ENCODE data around the gene LIPC. TPM values are rescaled to one million over a fixed set of nuclear protein-coding genes. Genes with fewer than 3 reads are reported as not detected.

Gene LIPC
- total and polyA plus RNA-seq, 2 of the 4 experiments (the other 2 are of a cell fraction): 0.07 TPM; not detected in 1

- whole genome bisulfite sequencing, 2 experiments (ENCODE audit: extremely low coverage in 2 of 2, insufficient read length in 1 of 2): no CpG with 5 or more reads among the region's 5 CpGs
- Histone ChIP-seq H4K5ac (ENCODE audit: low read depth, low read length) (no peak overlapping the region), H4K20me1 (ENCODE audit: insufficient read depth, low read length) (no peaks in the 10 kb centered on the region), H3K4me3 (ENCODE audit: insufficient read depth, low read depth, low read length) (no peak overlapping the region), H3K4me2 (ENCODE audit: low read depth, low read length) (no peak overlapping the region), H2BK120ac (ENCODE audit: low read depth, low read length) (0 out of 2 replicates have a peak overlapping the region, but pooled peaks have one; percentile 16), H3K4ac (ENCODE audit: low read depth, low read length) (no peak overlapping the region), H2BK5ac (ENCODE audit: low read depth, low read length, poor library complexity, severe bottlenecking) (no peak overlapping the region), H3K9ac (ENCODE audit: low read depth, low read length) (no peak overlapping the region), H3K9me3 (ENCODE audit: control insufficient read depth, insufficient read depth, low read length) (no peaks in the 10 kb centered on the region), H2AK5ac (ENCODE audit: low read depth, low read length) (no peak overlapping the region), H2AK9ac (replicated peaks; ENCODE audit: low read depth, low read length, poor library complexity) (no peak overlapping the region), H3K9me1 (ENCODE audit: insufficient read depth, low read length) (peaks cover 18% of the 10 kb centered on the region), H4K91ac (ENCODE audit: insufficient read depth, low read depth, low read length) (no peak overlapping the region), H3K79me1 (ENCODE audit: low read depth in 1 of 2, low read length in 2 of 2) (no peaks in the 10 kb centered on the region), H3K23ac (ENCODE audit: low read depth, low read length) (no peak overlapping the region), H2BK15ac (ENCODE audit: low read depth, low read length) (peak overlapping the region; percentile 48; the same call in 1 of the 3 replicates), H3K4me1 (ENCODE audit: control insufficient read depth, insufficient read depth, low read length) (peaks cover 8% of the 10 kb centered on the region), H3K27me3 (ENCODE audit: control insufficient read depth, insufficient read depth, low read length) (no peaks in the 10 kb centered on the region), H3K18ac (ENCODE audit: low read depth, low read length) (no peak overlapping the region), H3K36me3 (ENCODE audit: control insufficient read depth, insufficient read depth, low read length) (no peaks in the 10 kb centered on the region), H3K56ac (ENCODE audit: extremely low read depth, insufficient read depth, low read length) (no peak overlapping the region), H2AFZ (replicated peaks; ENCODE audit: low read length, poor library complexity) (no peak overlapping the region), H4K8ac (ENCODE audit: low read depth in 2 of 2, low read length in 2 of 2) (no peak overlapping the region), H3K27ac (ENCODE audit: insufficient read depth, low read length) (no peak overlapping the region), H3K14ac (replicated peaks; ENCODE audit: low read depth, low read length) (0 out of 2 replicates have a peak overlapping the region, but pooled peaks have one; percentile 14), H2BK20ac (ENCODE audit: low read depth, low read length) (no peak overlapping the region)
- ATAC-seq (ENCODE audit: low read depth) (no peak), DNase-seq (no peak)
- ChIA-PET CTCF (no interaction called here), POLR2A (ENCODE audit: unreplicated experiment) (no interaction called here)
- BruUV-seq (replicated peaks): no TSS peak
- dilution Hi-C loops (cut with HindIII; ENCODE audit: low sequenced_read_pairs, unreplicated experiment): no loop called here
- in situ Hi-C loops (cut with MboI; ENCODE audit: low sequenced_read_pairs): no loop called here
- intact Hi-C loops (cut with micrococcal nuclease): no loop called here
- TF ChIP-seq ELK1 (IDR thresholded peaks at IDR 0.05; ENCODE audit: borderline replicate concordance, low read depth, low read length): no peak
- TF ChIP-seq SMC3 (IDR thresholded peaks at IDR 0.05; ENCODE audit: low read depth, low read length): no peak
- TF ChIP-seq NFE2L2 (IDR thresholded peaks at IDR 0.05; ENCODE audit: low read depth, low read length): no peak
- TF ChIP-seq MXI1 (IDR thresholded peaks at IDR 0.05; ENCODE audit: borderline replicate concordance, low read depth, low read length): no peak
- TF ChIP-seq RAD21 (IDR thresholded peaks at IDR 0.05; ENCODE audit: low read length): no peak
- TF ChIP-seq MAFK (IDR thresholded peaks at IDR 0.05; ENCODE audit: low read depth, low read length): no peak
- no peak for TF ChIP-seq MAZ (IDR thresholded peaks at IDR 0.05; ENCODE audit: borderline replicate concordance, low read depth, low read length)
- no peak for TF ChIP-seq FOS (IDR thresholded peaks at IDR 0.05; ENCODE audit: low read depth, low read length)
- TF ChIP-seq BHLHE40 (IDR thresholded peaks at IDR 0.05; ENCODE audit: low read depth, low read length): no peak
- TF ChIP-seq CTCF (conservative IDR thresholded peaks at IDR 0.05; ENCODE audit: low read depth, low read length): no peak
- TF ChIP-seq CEBPB (IDR thresholded peaks at IDR 0.05; ENCODE audit: low read depth, low read length): no peak
- no peak for TF ChIP-seq POLR2A (IDR thresholded peaks at IDR 0.05; ENCODE audit: low read depth, low read length)
- TF ChIP-seq CHD1 (IDR thresholded peaks at IDR 0.05; ENCODE audit: low read depth, low read length): no peak
- no peak for TF ChIP-seq RFX5 (IDR thresholded peaks at IDR 0.05; ENCODE audit: low read depth, low read length)
- no peak for TF ChIP-seq RCOR1 (IDR thresholded peaks at IDR 0.05; ENCODE audit: insufficient replicate concordance, low read length)
- TF ChIP-seq USF2 (IDR thresholded peaks at IDR 0.05; ENCODE audit: low read depth, low read length): no peak
These were observed 87.7 kb downstream of the LIPC start for GRCh38 chr15:58519516-58519915.

All from IMR-90 (cell line).